ENCODE data around the gene SEL1L. TPM values are rescaled to one million over a fixed set of nuclear protein-coding genes. Genes with fewer than 3 reads are reported as not detected.
"Not testable (repeated sequence)": the region's sequence is repeated elsewhere in the genome, so short reads cannot be mapped to it uniquely, and the experiment has no call there.

The SEL1L gene
- total RNA-seq, 2 experiments from 2014 or later = 46.4 to 55.4 TPM

GRCh38 chr14:81519200-81520011 lies 14.2 kb downstream of the SEL1L start:
- H3K9me3 Mint-ChIP-seq = no peaks in the 10 kb centered on the region
- ChIA-PET CTCF (interaction anchor here (1.5 kb wide), 1 partner anchor 11 kb away, joined by 3 read pairs; no protein-coding TSS in a partner anchor), POLR2A (interaction anchor here (0.5 kb wide), 1 partner anchor 582 kb away, joined by 3 read pairs; no protein-coding TSS in a partner anchor)
- H3K4me3 Mint-ChIP-seq = no peak overlapping the region
- H3K36me3 Mint-ChIP-seq (ENCODE audit: low read depth) = peaks cover 42% of the 10 kb centered on the region
- intact Hi-C loops (cut with micrococcal nuclease) = no loop called here
- ATAC-seq (peak; percentile 84), DNase-seq (no peak)
- TF ChIP-seq CTCF (IDR thresholded peaks at IDR 0.05) = no peak
- no peaks in the 10 kb centered on the region for H3K27me3 Mint-ChIP-seq
- peak overlapping the region; percentile 87 for H3K27ac Mint-ChIP-seq
- peaks cover 36% of the 10 kb centered on the region for H3K4me1 Mint-ChIP-seq (ENCODE audit: low read depth)

GRCh38 chr14:81517798-81518398 lies 15.8 kb downstream of the SEL1L start:
- peaks cover 29% of the 10 kb centered on the region for H3K4me1 Mint-ChIP-seq (ENCODE audit: low read depth)
- no peak overlapping the region for H3K27ac Mint-ChIP-seq
- ATAC-seq (no peak), DNase-seq (no peak)
- CTCF ChIA-PET = no interaction called here
- no peaks in the 10 kb centered on the region for H3K27me3 Mint-ChIP-seq
- H3K9me3 Mint-ChIP-seq = no peaks in the 10 kb centered on the region
- TF ChIP-seq CTCF (IDR thresholded peaks at IDR 0.05) = no peak
- H3K4me3 Mint-ChIP-seq = no peak overlapping the region
- H3K36me3 Mint-ChIP-seq (ENCODE audit: low read depth) = peaks cover 50% of the 10 kb centered on the region
- intact Hi-C loops (cut with micrococcal nuclease) = no loop called here
- POLR2A ChIA-PET = no interaction called here

GRCh38 chr14:81516986-81517797 lies 16.5 kb downstream of the SEL1L start:
- intact Hi-C loops (cut with micrococcal nuclease) = no loop called here
- H3K4me1 Mint-ChIP-seq (ENCODE audit: low read depth) = peaks cover 31% of the 10 kb centered on the region
- no peaks in the 10 kb centered on the region for H3K9me3 Mint-ChIP-seq
- H3K27ac Mint-ChIP-seq = no peak overlapping the region
- POLR2A ChIA-PET = interaction anchor here (0.7 to 1.0 kb wide), 2 partner anchors 16 to 295 kb away, joined by 3 read pairs; no protein-coding TSS in a partner anchor
- DNase-seq (no peak), ATAC-seq (no peak)
- CTCF ChIA-PET = no interaction called here
- H3K27me3 Mint-ChIP-seq = no peaks in the 10 kb centered on the region
- H3K4me3 Mint-ChIP-seq = no peak overlapping the region
- no peak for TF ChIP-seq CTCF (IDR thresholded peaks at IDR 0.05)
- H3K36me3 Mint-ChIP-seq (ENCODE audit: low read depth) = peaks cover 52% of the 10 kb centered on the region

GRCh38 chr14:81515927-81516326 lies 17.7 kb downstream of the SEL1L start:
- H3K27me3 Mint-ChIP-seq; H3K27ac Mint-ChIP-seq; POLR2A ChIA-PET; DNase-seq; CTCF ChIA-PET; H3K9me3 Mint-ChIP-seq; intact Hi-C loops (cut with micrococcal nuclease); ATAC-seq; H3K4me3 Mint-ChIP-seq: not testable (repeated sequence)
- Mint-ChIP-seq H3K36me3 (ENCODE audit: low read depth) (peaks cover 50% of the 10 kb centered on the region), H3K4me1 (ENCODE audit: low read depth) (peaks cover 32% of the 10 kb centered on the region)

- POLR2A ChIA-PET; DNase-seq; ATAC-seq; H3K4me3 Mint-ChIP-seq; H3K27ac Mint-ChIP-seq; H3K9me3 Mint-ChIP-seq; CTCF ChIA-PET; intact Hi-C loops (cut with micrococcal nuclease); H3K27me3 Mint-ChIP-seq: not testable (repeated sequence)
- peaks cover 43% of the 10 kb centered on the region for H3K36me3 Mint-ChIP-seq (ENCODE audit: low read depth)
- H3K4me1 Mint-ChIP-seq (ENCODE audit: low read depth) = peaks cover 32% of the 10 kb centered on the region
These were observed 20.8 kb downstream of the SEL1L start for GRCh38 chr14:81512826-81513225.

Data from activated CD8-positive, alpha-beta T cell treated with anti-CD3 and anti-CD28 coated beads for 36 hours (primary cell).